ENCODE results near the gene PCDHB6. TPM values are rescaled to one million over a fixed set of nuclear protein-coding genes. Genes with fewer than 3 reads are reported as not detected.

Gene PCDHB6
- 3.9 and 5.0 TPM in 2 replicates for polyA plus RNA-seq (2012; rRNA removed)
- polyA plus RNA-seq (2012; cell fraction: cytosol; rRNA removed): 3.5 and 4.5 TPM in 2 replicates
- polyA plus RNA-seq (2012; cell fraction: nucleus; rRNA removed): 4.5 and 8.8 TPM in 2 replicates

DNA sequence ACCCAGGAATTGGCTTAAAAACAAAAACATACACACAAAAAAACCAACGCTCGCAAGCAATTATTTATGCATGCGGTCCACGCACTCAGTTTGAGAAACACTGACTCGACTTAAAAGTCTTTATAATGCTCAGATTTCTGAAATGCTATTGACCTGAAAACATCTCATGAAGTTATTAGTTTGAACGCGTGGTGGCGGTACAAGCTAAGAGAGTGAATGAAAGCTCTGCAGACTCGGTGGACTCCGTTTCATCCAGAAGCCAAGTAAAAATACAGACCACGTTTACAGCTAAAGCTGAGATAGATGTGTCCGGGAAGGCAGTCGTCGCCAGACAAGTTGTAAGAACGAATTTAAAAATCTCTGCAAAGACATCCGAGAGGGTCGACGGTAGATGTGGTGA lies at the start of gene PCDHB6:
Gene PCDHB6 (plus strand): TSS at position 246 of the 400 bp plus-strand sequence. CDS start 201 bp downstream, outside the sequence.
- peak within 1 kb of the TSS; percentile 54 to 65 for H3K4me3 ChIP-seq (ENCODE audit: low read depth in 2 of 2, low read length in 1 of 2)
- H2AFZ ChIP-seq (ENCODE audit: low read depth): peak within 1 kb of the TSS; percentile 93
- peak; percentile 76 for DNase-seq
- CTCF ChIA-PET: interaction anchor here (0.6 to 2.0 kb wide), 30 partner anchors 9 to 416 kb away, joined by 3 to 15 read pairs (median 4); partner anchors contain the start of genes PCDHA1, PCDHA4, PCDHA8 and PCDHB14
- H3K4me1 ChIP-seq (ENCODE audit: control insufficient read depth in 1 of 2, insufficient read depth in 2 of 2, low read depth in 1 of 2, low read length in 1 of 2): no peaks in the 10 kb centered on the region
- peak within 1 kb of the TSS in 1 of 2 experiments; percentile 53; a peak in 1 of 4 replicates for H3K27ac ChIP-seq (ENCODE audit: low read depth in 2 of 2, low read length in 1 of 2)
- WGBS (ENCODE audit: low lambda C conversion rate): 16% methylated on average over 18 of the region's 18 CpGs
- no peaks in the 10 kb centered on the region for H3K9me2 ChIP-seq
- no peaks in the 10 kb centered on the region for H4K20me1 ChIP-seq (ENCODE audit: insufficient read depth)
- peak within 1 kb of the TSS; percentile 32; the same call in 1 of the 2 replicates for H3K9ac ChIP-seq
- no peaks in the 10 kb centered on the region for H3K36me3 ChIP-seq (replicated peaks in 1 of 2; ENCODE audit: control insufficient read depth in 1 of 2, insufficient read depth in 2 of 2, low read length in 1 of 2)
- peaks cover 4% of the 10 kb centered on the region; the same call in 1 of the 2 replicates for H3K9me3 ChIP-seq
- no peaks in the 10 kb centered on the region for H3K79me2 ChIP-seq (ENCODE audit: insufficient read depth)
- POLR2A ChIA-PET: interaction anchor here (0.9 to 1.2 kb wide), 2 partner anchors 28 to 411 kb away, joined by 3 to 5 read pairs; partner anchors contain the start of gene PCDHB4
- no peaks in the 10 kb centered on the region for H3F3A ChIP-seq (replicated peaks; ENCODE audit: insufficient read depth)
- H3K27me3 ChIP-seq (ENCODE audit: insufficient read depth): no peaks in the 10 kb centered on the region
- peak within 1 kb of the TSS; percentile 72 for H3K4me2 ChIP-seq
- TF ChIP-seq, protein P1, sequence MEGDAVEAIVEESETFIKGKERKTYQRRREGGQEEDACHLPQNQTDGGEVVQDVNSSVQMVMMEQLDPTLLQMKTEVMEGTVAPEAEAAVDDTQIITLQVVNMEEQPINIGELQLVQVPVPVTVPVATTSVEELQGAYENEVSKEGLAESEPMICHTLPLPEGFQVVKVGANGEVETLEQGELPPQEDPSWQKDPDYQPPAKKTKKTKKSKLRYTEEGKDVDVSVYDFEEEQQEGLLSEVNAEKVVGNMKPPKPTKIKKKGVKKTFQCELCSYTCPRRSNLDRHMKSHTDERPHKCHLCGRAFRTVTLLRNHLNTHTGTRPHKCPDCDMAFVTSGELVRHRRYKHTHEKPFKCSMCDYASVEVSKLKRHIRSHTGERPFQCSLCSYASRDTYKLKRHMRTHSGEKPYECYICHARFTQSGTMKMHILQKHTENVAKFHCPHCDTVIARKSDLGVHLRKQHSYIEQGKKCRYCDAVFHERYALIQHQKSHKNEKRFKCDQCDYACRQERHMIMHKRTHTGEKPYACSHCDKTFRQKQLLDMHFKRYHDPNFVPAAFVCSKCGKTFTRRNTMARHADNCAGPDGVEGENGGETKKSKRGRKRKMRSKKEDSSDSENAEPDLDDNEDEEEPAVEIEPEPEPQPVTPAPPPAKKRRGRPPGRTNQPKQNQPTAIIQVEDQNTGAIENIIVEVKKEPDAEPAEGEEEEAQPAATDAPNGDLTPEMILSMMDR (IDR thresholded peaks at IDR 0.05): peak; percentile 56
- TF ChIP-seq FOSL2 (IDR thresholded peaks at IDR 0.05; ENCODE audit: borderline replicate concordance, low read depth): no peak
- TF ChIP-seq SMC3 (IDR thresholded peaks at IDR 0.05; ENCODE audit: low read depth, low read length): peak; percentile 37
- TF ChIP-seq FOXJ3 (CRISPR knock-in tag; IDR thresholded peaks at IDR 0.05): no peak
- TF ChIP-seq RAD21 (IDR thresholded peaks at IDR 0.05; ENCODE audit: low read length): peak; percentile 73
- TF ChIP-seq MXI1 (IDR thresholded peaks at IDR 0.05; ENCODE audit: low read depth, low read length): 0 out of 2 replicates have a peak, but pooled peaks have one; percentile 15

DNA sequence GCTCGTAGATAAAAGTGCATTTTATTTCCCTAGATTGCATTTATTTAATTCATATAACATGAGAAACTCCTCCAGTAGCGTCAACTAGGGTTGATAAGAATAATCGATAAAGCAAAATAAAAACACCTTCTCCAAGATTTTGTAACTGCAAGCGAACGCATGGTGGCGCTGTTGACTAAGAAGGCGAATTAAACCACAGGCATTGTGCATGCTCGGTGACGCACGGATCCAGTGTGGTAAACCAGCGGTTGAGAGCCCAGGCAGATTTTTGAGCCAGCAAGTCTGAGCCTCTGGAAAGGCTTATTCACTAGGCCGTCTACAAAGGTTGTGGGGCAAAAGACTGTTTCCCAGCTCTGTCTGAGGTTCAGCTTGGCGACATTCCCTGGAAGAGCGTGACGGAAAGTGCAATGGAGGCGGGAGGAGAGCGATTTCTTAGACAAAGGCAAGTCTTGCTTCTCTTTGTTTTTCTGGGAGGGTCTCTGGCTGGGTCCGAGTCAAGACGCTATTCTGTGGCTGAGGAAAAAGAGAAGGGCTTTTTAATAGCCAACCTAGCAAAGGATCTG lies 49.5 kb upstream of the PCDHB6 start, which contains the start of gene PCDHB3:
Gene PCDHB3 (plus strand): TSS at position 231 of the 563 bp plus-strand sequence. CDS start 177 bp downstream, at position 408.
- H3K27me3 ChIP-seq (ENCODE audit: insufficient read depth): no peaks in the 10 kb centered on the region
- peak within 1 kb of the TSS in 1 of 2 experiments; percentile 20; a peak in 1 of 4 replicates for H3K27ac ChIP-seq (ENCODE audit: low read depth in 2 of 2, low read length in 1 of 2)
- WGBS (ENCODE audit: low lambda C conversion rate): 31% methylated on average over 16 of the region's 19 CpGs
- peak within 1 kb of the TSS; percentile 46 to 51 for H3K4me3 ChIP-seq (ENCODE audit: low read depth in 2 of 2, low read length in 1 of 2)
- no peaks in the 10 kb centered on the region for H3K9me2 ChIP-seq
- H3K36me3 ChIP-seq (replicated peaks in 1 of 2; ENCODE audit: control insufficient read depth in 1 of 2, insufficient read depth in 2 of 2, low read length in 1 of 2): no peaks in the 10 kb centered on the region
- ChIA-PET CTCF (interaction anchor here (0.6 to 1.7 kb wide), 18 partner anchors 9 to 466 kb away, joined by 3 to 8 read pairs (median 4); partner anchors contain the start of genes PCDHA8 and PCDHB14), POLR2A (interaction anchor here (1.0 kb wide), 1 partner anchor 464 kb away, joined by 3 read pairs; no protein-coding TSS in a partner anchor)
- no peaks in the 10 kb centered on the region for H3K79me2 ChIP-seq (ENCODE audit: insufficient read depth)
- peak within 1 kb of the TSS; percentile 38; the same call in 1 of the 2 replicates for H3K9ac ChIP-seq
- no peaks in the 10 kb centered on the region for H3K9me3 ChIP-seq
- H4K20me1 ChIP-seq (ENCODE audit: insufficient read depth): no peaks in the 10 kb centered on the region
- H3K4me2 ChIP-seq: peak within 1 kb of the TSS; percentile 70
- peak; percentile 79 for DNase-seq
- no peaks in the 10 kb centered on the region for H3F3A ChIP-seq (replicated peaks; ENCODE audit: insufficient read depth)
- peak within 1 kb of the TSS; percentile 71; the same call in 1 of the 2 replicates for H2AFZ ChIP-seq (ENCODE audit: low read depth)
- H3K4me1 ChIP-seq (ENCODE audit: control insufficient read depth in 1 of 2, insufficient read depth in 2 of 2, low read depth in 1 of 2, low read length in 1 of 2): no peaks in the 10 kb centered on the region
- peak; percentile 27; the same call in 1 of the 2 replicates for TF ChIP-seq SMC3 (IDR thresholded peaks at IDR 0.05; ENCODE audit: low read depth, low read length)
- TF ChIP-seq RAD21 (IDR thresholded peaks at IDR 0.05; ENCODE audit: low read length): peak; percentile 67
- no peak for TF ChIP-seq CHD2 (IDR thresholded peaks at IDR 0.05; ENCODE audit: low read length, partially characterized antibody)
- no peak for TF ChIP-seq FOSL2 (IDR thresholded peaks at IDR 0.05; ENCODE audit: borderline replicate concordance, low read depth)
- TF ChIP-seq GABPA (IDR thresholded peaks at IDR 0.05; ENCODE audit: low read depth): no peak
- TF ChIP-seq, protein P2, sequence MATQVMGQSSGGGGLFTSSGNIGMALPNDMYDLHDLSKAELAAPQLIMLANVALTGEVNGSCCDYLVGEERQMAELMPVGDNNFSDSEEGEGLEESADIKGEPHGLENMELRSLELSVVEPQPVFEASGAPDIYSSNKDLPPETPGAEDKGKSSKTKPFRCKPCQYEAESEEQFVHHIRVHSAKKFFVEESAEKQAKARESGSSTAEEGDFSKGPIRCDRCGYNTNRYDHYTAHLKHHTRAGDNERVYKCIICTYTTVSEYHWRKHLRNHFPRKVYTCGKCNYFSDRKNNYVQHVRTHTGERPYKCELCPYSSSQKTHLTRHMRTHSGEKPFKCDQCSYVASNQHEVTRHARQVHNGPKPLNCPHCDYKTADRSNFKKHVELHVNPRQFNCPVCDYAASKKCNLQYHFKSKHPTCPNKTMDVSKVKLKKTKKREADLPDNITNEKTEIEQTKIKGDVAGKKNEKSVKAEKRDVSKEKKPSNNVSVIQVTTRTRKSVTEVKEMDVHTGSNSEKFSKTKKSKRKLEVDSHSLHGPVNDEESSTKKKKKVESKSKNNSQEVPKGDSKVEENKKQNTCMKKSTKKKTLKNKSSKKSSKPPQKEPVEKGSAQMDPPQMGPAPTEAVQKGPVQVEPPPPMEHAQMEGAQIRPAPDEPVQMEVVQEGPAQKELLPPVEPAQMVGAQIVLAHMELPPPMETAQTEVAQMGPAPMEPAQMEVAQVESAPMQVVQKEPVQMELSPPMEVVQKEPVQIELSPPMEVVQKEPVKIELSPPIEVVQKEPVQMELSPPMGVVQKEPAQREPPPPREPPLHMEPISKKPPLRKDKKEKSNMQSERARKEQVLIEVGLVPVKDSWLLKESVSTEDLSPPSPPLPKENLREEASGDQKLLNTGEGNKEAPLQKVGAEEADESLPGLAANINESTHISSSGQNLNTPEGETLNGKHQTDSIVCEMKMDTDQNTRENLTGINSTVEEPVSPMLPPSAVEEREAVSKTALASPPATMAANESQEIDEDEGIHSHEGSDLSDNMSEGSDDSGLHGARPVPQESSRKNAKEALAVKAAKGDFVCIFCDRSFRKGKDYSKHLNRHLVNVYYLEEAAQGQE (IDR thresholded peaks at IDR 0.05; ENCODE audit: low read depth, low read length): no peak
- TF ChIP-seq POLR2AphosphoS5 (IDR thresholded peaks at IDR 0.05; ENCODE audit: low read depth, low read length): no peak
- no peak for TF ChIP-seq RCOR1 (IDR thresholded peaks at IDR 0.05; ENCODE audit: low read length)
- TF ChIP-seq, protein P3, sequence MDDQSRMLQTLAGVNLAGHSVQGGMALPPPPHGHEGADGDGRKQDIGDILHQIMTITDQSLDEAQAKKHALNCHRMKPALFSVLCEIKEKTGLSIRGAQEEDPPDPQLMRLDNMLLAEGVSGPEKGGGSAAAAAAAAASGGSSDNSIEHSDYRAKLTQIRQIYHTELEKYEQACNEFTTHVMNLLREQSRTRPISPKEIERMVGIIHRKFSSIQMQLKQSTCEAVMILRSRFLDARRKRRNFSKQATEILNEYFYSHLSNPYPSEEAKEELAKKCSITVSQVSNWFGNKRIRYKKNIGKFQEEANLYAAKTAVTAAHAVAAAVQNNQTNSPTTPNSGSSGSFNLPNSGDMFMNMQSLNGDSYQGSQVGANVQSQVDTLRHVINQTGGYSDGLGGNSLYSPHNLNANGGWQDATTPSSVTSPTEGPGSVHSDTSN (IDR thresholded peaks at IDR 0.05): no peak
- no peak for TF ChIP-seq FOXJ3 (CRISPR knock-in tag; IDR thresholded peaks at IDR 0.05)
- TF ChIP-seq, protein P1 (IDR thresholded peaks at IDR 0.05): peak; percentile 66

All from SK-N-SH (cell line).